ENCODE data around the gene TFDP1. TPM values are rescaled to one million over a fixed set of nuclear protein-coding genes. Genes with fewer than 3 reads are reported as not detected.

The TFDP1 gene
- total RNA-seq, 1 donor from 2014 or later: 54.4 TPM

DNA sequence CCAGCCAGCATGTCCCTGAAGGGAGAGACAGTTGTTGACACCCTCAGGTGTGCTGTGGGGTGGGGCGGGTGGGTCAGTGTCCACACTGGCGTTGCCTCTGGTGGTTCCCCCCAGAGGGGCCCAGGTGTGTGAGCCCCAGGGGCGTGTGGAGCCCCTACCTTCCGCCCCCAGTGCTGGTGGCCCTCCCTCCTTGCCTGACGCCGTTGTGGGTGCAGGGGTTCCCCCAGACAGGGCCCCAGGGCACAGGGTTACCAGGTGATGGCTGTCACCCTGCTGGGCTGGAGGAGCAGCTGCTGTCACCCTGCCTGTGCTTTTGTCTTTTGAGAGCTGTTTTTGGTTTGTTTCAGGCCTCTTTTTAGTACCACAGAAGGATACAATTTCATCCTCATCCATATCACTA is 46.3 kb downstream of the TFDP1 start:
- Histone ChIP-seq H3K4me3 (ENCODE audit: low read depth, low read length) (no peak overlapping the region), H3K36me3 (ENCODE audit: control insufficient read depth, insufficient read depth, low read length) (no peaks in the 10 kb centered on the region), H3K27me3 (ENCODE audit: control insufficient read depth, insufficient read depth, low read length) (no peaks in the 10 kb centered on the region)
- no peak for DNase-seq (ENCODE audit: low read depth)
- no peak for TF ChIP-seq CTCF (IDR thresholded peaks at IDR 0.05; ENCODE audit: insufficient read depth, low read length, poor library complexity, severe bottlenecking)

- Histone ChIP-seq H3K36me3 (ENCODE audit: control insufficient read depth, insufficient read depth, low read length) (no peaks in the 10 kb centered on the region), H3K27me3 (ENCODE audit: control insufficient read depth, insufficient read depth, low read length) (no peaks in the 10 kb centered on the region), H3K4me3 (ENCODE audit: low read depth, low read length) (no peak overlapping the region)
- TF ChIP-seq CTCF (IDR thresholded peaks at IDR 0.05; ENCODE audit: insufficient read depth, low read length, poor library complexity, severe bottlenecking): no peak
- DNase-seq (ENCODE audit: low read depth): no peak
Observed at GRCh38 chr13:113631341-113632095, 47.0 kb downstream of the TFDP1 start.

DNA sequence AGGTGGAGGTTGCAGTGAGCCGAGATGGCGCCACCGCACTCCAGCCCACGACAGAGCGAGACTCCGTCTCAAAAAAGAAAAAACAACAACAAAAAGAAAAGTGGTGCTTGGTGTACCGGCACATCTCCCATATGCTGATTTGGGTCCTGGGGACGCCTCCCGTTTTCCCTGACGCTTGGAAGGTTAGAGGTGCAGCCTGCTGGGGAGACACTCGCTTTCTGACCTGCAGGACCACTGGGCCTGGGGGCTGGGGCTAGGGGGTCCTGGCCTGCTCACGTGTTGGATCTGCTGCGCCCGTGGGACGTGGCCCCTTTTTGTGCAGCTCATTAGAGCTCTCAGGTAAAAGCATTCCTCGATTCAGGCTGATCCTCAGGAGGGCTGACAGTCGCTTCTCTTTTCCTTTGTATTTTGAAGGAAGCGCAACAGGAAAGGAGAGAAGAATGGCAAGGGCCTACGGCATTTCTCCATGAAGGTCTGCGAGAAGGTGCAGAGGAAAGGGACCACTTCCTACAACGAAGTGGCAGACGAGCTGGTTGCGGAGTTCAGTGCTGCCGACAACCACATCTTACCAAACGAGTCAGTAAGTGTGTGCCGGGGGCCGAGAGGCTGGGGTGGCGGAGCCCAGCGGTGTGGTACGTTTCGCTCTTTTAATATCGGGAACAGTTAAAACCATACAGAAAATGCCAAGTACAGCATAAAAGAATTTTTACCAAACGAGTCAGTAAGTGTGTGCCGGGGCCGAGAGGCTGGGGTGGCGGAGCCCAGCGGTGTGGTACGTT is 48.3 kb downstream of the TFDP1 start:
- DNase-seq (ENCODE audit: low read depth): no peak
- no peaks in the 10 kb centered on the region for H3K36me3 ChIP-seq (ENCODE audit: control insufficient read depth, insufficient read depth, low read length)
- H3K27me3 ChIP-seq (ENCODE audit: control insufficient read depth, insufficient read depth, low read length): no peaks in the 10 kb centered on the region
- H3K4me3 ChIP-seq (ENCODE audit: low read depth, low read length): no peak overlapping the region
- TF ChIP-seq CTCF (IDR thresholded peaks at IDR 0.05; ENCODE audit: insufficient read depth, low read length, poor library complexity, severe bottlenecking): no peak

- no peaks in the 10 kb centered on the region for H3K36me3 ChIP-seq (ENCODE audit: control insufficient read depth, insufficient read depth, low read length)
Observed at GRCh38 chr13:113633485-113633873, 48.9 kb downstream of the TFDP1 start.

GRCh38 chr13:113634279-113635047 is 49.9 kb downstream of the TFDP1 start:
- Histone ChIP-seq H3K4me3 (ENCODE audit: low read depth, low read length) (no peak overlapping the region), H3K27me3 (ENCODE audit: control insufficient read depth, insufficient read depth, low read length) (no peaks in the 10 kb centered on the region), H3K36me3 (ENCODE audit: control insufficient read depth, insufficient read depth, low read length) (peaks cover 1% of the 10 kb centered on the region)
- DNase-seq (ENCODE audit: low read depth): no peak
- no peak for TF ChIP-seq CTCF (IDR thresholded peaks at IDR 0.05; ENCODE audit: insufficient read depth, low read length, poor library complexity, severe bottlenecking)

More at GRCh38 chr13:113633485-113633873, 48.9 kb downstream of the TFDP1 start:
- H3K27me3 ChIP-seq (ENCODE audit: control insufficient read depth, insufficient read depth, low read length): no peaks in the 10 kb centered on the region
- TF ChIP-seq CTCF (IDR thresholded peaks at IDR 0.05; ENCODE audit: insufficient read depth, low read length, poor library complexity, severe bottlenecking): no peak
- no peak for DNase-seq (ENCODE audit: low read depth)
- H3K4me3 ChIP-seq (ENCODE audit: low read depth, low read length): no peak overlapping the region

Data from kidney epithelial cell (primary cell).